Fibroblast of mammary gland (primary cell): ENCODE measurements around the gene EXOC4.
A peak's percentile ranks its signal among the peaks of the same experiment; 100 is the strongest.

ENCODE experiments used
- DNase-seq: peaks from one replicate; pipeline ENCODE4 v3.0.0-alpha.2; 2010; ENCODE audit warnings: low read depth
- H3K4me3 ChIP-seq: 2 replicates; pipeline ENCODE4 v1.5.1; 2011; ENCODE audit warnings: low read depth, mild to moderate bottlenecking, low read length, moderate library complexity; ENCODE audit not compliant: control insufficient read depth
- TF ChIP-seq, protein P1 (sequence below): conservative IDR thresholded peaks from 2 replicates; pipeline ENCODE4 v1.5.1; 2011; ENCODE audit warnings: low read depth, low read length, inconsistent platforms; ENCODE audit not compliant: control insufficient read depth, insufficient read depth

The EXOC4 gene

DNA sequence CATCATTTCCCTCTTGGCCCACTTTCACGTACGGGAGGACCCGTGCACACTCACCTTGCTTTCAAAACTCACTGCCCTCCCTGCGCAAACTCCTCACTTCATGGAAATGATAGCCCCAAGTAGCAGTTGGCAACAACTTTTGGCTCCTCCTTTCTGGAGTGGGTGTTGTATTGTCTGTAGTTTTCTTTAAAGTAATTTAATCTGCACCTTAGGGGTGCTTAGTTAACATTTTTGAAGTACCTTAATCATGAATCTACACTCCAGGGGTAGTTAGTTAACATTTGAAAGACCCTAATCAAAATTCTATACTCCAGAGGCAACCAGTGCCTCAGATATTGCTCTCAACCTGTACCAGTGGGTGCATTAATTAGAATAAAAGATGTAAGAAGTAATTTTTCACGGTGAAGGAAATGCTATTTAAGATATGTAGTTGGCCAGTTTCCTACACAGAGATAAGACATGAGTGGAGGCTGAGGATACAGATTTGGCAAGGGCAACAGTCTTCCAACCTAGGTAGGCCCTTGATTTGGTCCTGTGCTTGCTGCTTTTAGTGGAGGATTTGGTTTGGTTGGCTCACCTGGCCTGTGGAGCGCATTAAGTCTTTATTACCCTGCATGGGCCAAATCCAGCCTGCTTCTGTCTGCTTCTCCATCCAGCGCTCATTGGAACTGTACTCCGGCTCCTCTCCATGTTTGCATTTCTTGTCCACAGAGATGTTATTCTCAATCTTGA, 93.0 kb downstream of the EXOC4 start:
- TF ChIP-seq, protein P1, sequence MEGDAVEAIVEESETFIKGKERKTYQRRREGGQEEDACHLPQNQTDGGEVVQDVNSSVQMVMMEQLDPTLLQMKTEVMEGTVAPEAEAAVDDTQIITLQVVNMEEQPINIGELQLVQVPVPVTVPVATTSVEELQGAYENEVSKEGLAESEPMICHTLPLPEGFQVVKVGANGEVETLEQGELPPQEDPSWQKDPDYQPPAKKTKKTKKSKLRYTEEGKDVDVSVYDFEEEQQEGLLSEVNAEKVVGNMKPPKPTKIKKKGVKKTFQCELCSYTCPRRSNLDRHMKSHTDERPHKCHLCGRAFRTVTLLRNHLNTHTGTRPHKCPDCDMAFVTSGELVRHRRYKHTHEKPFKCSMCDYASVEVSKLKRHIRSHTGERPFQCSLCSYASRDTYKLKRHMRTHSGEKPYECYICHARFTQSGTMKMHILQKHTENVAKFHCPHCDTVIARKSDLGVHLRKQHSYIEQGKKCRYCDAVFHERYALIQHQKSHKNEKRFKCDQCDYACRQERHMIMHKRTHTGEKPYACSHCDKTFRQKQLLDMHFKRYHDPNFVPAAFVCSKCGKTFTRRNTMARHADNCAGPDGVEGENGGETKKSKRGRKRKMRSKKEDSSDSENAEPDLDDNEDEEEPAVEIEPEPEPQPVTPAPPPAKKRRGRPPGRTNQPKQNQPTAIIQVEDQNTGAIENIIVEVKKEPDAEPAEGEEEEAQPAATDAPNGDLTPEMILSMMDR: no peak
- no peak for DNase-seq
- no peak overlapping the region for H3K4me3 ChIP-seq

- DNase-seq: no peak
- H3K4me3 ChIP-seq: no peak overlapping the region
- TF ChIP-seq, protein P1: no peak
These were observed 95.4 kb downstream of the EXOC4 start for GRCh38 chr7:133348250-133348649.

GRCh38 chr7:133349101-133349500, 96.2 kb downstream of the EXOC4 start:
- DNase-seq: no peak
- TF ChIP-seq, protein P1: no peak
- no peak overlapping the region for H3K4me3 ChIP-seq

GRCh38 chr7:133352430-133352829, 99.6 kb downstream of the EXOC4 start:
- no peak overlapping the region for H3K4me3 ChIP-seq
- TF ChIP-seq, protein P1: no peak
- DNase-seq: no peak

- no peak for DNase-seq
- TF ChIP-seq, protein P1: no peak
- no peak overlapping the region for H3K4me3 ChIP-seq
These were observed 100.9 kb downstream of the EXOC4 start for GRCh38 chr7:133353775-133354174.

GRCh38 chr7:133354546-133355324, 101.9 kb downstream of the EXOC4 start:
- peak; percentile 15 for DNase-seq
- TF ChIP-seq, protein P1: no peak
- no peak overlapping the region for H3K4me3 ChIP-seq
